SU-DHL-6 (cell line): ENCODE measurements around the gene MPRIP.

Source experiments
- H2AFZ ChIP-seq: fragments of 200-600 bp; sonication (generic); 2 replicates; pipeline ENCODE4 v1.6.1; 2014; ENCODE audit warnings: low read depth, mild to moderate bottlenecking, moderate library complexity, mixed read lengths, antibody characterized with exemption, low read length; ENCODE audit not compliant: severe bottlenecking
- H3F3A ChIP-seq: fragments of 200-600 bp; shearing (Covaris generic); 2 replicates; pipeline ENCODE4 v1.6.0; 2016; ENCODE audit warnings: antibody characterized with exemption, mild to moderate bottlenecking; ENCODE audit not compliant: insufficient read depth
- H3K27ac ChIP-seq: fragments of 200-600 bp; sonication (generic); 2 replicates; pipeline ENCODE4 v1.5.1; 2016; ENCODE audit warnings: low read depth, mild to moderate bottlenecking, low read length, moderate library complexity, mixed read lengths
- H3K27me3 ChIP-seq: fragments of 200-600 bp; sonication (generic), shearing (Covaris generic); 2 replicates; pipeline ENCODE4 v1.6.0; 2014; ENCODE audit warnings: mild to moderate bottlenecking, low read length
- H3K36me3 ChIP-seq: fragments of 200-600 bp; sonication (generic); 2 replicates; pipeline ENCODE4 v1.6.1; 2014; ENCODE audit warnings: mild to moderate bottlenecking, low read length, mixed read lengths
- H3K4me2 ChIP-seq: fragments of 300-600, 200-600 bp; shearing (Covaris generic), sonication (generic); 2 replicates; pipeline ENCODE4 v1.6.0; 2014; ENCODE audit warnings: low read length, low read depth, mild to moderate bottlenecking; ENCODE audit not compliant: poor library complexity, severe bottlenecking
- H3K4me3 ChIP-seq: fragments of 200-600 bp; sonication (generic); 2 replicates; pipeline ENCODE4 v1.5.1; 2014; ENCODE audit warnings: antibody characterized with exemption, low read length, mild to moderate bottlenecking, mixed read lengths; ENCODE audit not compliant: insufficient read depth, poor library complexity, severe bottlenecking
- H3K79me2 ChIP-seq: fragments of 200-600 bp; sonication (generic); 2 replicates; pipeline ENCODE4 v1.6.1; 2014; ENCODE audit warnings: mild to moderate bottlenecking, low read length, moderate library complexity; ENCODE audit not compliant: insufficient read depth
- H3K9ac ChIP-seq: fragments of 200-600 bp; sonication (generic); 2 replicates; pipeline ENCODE4 v1.7.0; 2014; ENCODE audit warnings: mild to moderate bottlenecking, low read length
- H3K9me2 ChIP-seq: fragments of 200-600 bp; sonication (generic); replicated peaks from 2 replicates; pipeline ENCODE4 v1.6.1; 2014; ENCODE audit warnings: low read length; ENCODE audit not compliant: insufficient read depth
- H3K9me3 ChIP-seq: fragments of 200-600 bp; sonication (generic); 2 replicates; pipeline ENCODE4 v1.6.1; 2014; ENCODE audit warnings: low read length, mixed read lengths; ENCODE audit not compliant: insufficient read depth
- H4K20me1 ChIP-seq: fragments of 200-600 bp; sonication (generic); 2 replicates; pipeline ENCODE4 v1.6.1; 2014; ENCODE audit warnings: low read depth, mild to moderate bottlenecking, antibody characterized with exemption, low read length, moderate library complexity, mixed read lengths
- EZH2phosphoT487 ChIP-seq: fragments of 200-600 bp; sonication (generic), shearing (Covaris generic); conservative IDR thresholded peaks from 2 replicates; pipeline ENCODE4 v1.6.1; 2018; ENCODE audit warnings: mild to moderate bottlenecking, antibody characterized with exemption, low read length, moderate library complexity, mixed read lengths
- TF ChIP-seq, protein P1 (sequence below): fragments of 200-600 bp; sonication (generic); IDR thresholded peaks from one replicate; pipeline ENCODE4 v1.5.1; 2017; ENCODE audit warnings: antibody characterized with exemption, mild to moderate bottlenecking, low read length, moderate library complexity; ENCODE audit not compliant: insufficient read depth, poor library complexity, severe bottlenecking

Gene MPRIP

GRCh38 chr17:17131839-17132238, 89.6 kb downstream of the MPRIP start:
- no peak overlapping the region for H3K9ac ChIP-seq
- H3K9me2 ChIP-seq = no peaks in the 10 kb centered on the region
- H3K4me2 ChIP-seq = no peak overlapping the region
- no peaks in the 10 kb centered on the region for H3K79me2 ChIP-seq
- H4K20me1 ChIP-seq = no peaks in the 10 kb centered on the region
- no peak overlapping the region for H3K4me3 ChIP-seq
- no peak overlapping the region for H3K27ac ChIP-seq
- H3K36me3 ChIP-seq = no peaks in the 10 kb centered on the region
- H3K9me3 ChIP-seq = no peaks in the 10 kb centered on the region
- no peaks in the 10 kb centered on the region for H3K27me3 ChIP-seq
- no peak overlapping the region for H2AFZ ChIP-seq
- H3F3A ChIP-seq = no peaks in the 10 kb centered on the region
- TF ChIP-seq, protein P1, sequence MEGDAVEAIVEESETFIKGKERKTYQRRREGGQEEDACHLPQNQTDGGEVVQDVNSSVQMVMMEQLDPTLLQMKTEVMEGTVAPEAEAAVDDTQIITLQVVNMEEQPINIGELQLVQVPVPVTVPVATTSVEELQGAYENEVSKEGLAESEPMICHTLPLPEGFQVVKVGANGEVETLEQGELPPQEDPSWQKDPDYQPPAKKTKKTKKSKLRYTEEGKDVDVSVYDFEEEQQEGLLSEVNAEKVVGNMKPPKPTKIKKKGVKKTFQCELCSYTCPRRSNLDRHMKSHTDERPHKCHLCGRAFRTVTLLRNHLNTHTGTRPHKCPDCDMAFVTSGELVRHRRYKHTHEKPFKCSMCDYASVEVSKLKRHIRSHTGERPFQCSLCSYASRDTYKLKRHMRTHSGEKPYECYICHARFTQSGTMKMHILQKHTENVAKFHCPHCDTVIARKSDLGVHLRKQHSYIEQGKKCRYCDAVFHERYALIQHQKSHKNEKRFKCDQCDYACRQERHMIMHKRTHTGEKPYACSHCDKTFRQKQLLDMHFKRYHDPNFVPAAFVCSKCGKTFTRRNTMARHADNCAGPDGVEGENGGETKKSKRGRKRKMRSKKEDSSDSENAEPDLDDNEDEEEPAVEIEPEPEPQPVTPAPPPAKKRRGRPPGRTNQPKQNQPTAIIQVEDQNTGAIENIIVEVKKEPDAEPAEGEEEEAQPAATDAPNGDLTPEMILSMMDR = no peak
- TF ChIP-seq EZH2phosphoT487 = no peak

DNA sequence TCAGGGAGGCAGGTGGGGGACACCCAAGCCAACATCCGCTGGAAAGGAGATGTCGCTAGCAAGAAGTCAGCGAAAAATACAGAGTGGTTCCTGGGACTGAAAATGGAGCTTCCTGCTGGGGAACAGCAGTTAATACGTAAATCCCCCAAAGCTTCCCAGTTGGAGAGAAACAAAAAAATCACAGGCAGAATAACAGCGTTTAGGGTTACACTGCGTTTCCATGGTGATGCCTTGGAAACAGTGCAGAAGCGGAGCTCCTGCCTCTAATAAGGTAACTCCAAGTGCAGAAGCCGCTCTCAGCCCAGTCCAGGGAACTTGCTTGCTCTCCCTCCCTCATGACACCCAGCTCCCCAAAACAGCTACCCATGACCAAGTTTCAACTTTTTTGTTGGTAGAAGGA, 90.5 kb downstream of the MPRIP start:
- no peaks in the 10 kb centered on the region for H3K27me3 ChIP-seq
- no peak overlapping the region for H3K4me3 ChIP-seq
- H3K36me3 ChIP-seq = no peaks in the 10 kb centered on the region
- no peaks in the 10 kb centered on the region for H3F3A ChIP-seq
- H3K9ac ChIP-seq = no peak overlapping the region
- no peak for TF ChIP-seq EZH2phosphoT487
- TF ChIP-seq, protein P1 = no peak
- H3K27ac ChIP-seq = no peak overlapping the region
- H3K4me2 ChIP-seq = no peak overlapping the region
- no peaks in the 10 kb centered on the region for H3K9me3 ChIP-seq
- no peaks in the 10 kb centered on the region for H3K9me2 ChIP-seq
- no peak overlapping the region for H2AFZ ChIP-seq
- H3K79me2 ChIP-seq = no peaks in the 10 kb centered on the region
- no peaks in the 10 kb centered on the region for H4K20me1 ChIP-seq

DNA sequence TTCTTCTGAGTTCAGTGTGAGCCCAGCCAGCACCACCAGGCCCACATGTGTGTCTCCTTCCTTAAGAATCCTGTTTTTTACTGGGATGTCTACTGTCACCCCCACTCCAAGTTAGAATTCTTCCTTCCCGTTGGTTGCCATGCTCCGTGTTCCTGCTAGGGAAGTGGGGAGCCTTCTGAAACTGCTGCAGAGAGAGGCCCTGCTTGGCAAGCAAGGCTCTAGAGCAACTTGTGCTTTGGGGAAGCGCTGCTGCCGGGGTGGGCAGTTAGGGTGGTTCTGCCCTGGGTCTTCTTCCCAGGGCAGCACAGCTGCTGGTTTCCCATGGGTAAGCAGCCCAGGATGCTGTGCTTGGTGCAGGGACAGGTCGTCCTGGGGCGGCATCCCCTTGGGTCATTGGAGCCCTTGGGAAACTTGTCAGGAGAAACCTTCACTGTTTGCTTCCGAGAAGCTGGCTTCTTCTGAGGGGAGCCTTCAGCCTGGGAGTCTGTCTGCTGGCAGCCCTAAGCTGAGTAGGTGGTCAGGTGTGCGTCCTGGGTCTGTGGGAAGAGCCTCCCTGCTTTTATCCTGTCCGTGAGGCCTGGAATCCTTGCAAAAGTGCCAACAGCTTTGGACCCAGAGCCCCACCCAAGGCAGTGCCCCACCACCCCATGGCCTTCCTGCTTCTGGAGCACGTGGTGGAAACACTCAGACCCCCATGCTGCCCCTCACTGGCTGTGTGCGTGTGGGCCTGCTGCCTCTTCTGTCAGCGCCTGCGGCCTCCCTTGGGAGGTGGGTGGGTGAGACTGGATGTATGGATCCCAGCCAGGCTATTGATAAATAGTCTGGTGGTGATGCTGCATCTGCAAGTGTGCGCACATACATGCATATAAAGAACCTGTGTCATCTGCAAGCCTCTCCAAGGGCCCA, 92.0 kb downstream of the MPRIP start:
- Histone ChIP-seq H3K36me3 (no peaks in the 10 kb centered on the region), H3K27ac (no peak overlapping the region), H3K27me3 (no peaks in the 10 kb centered on the region), H3K9me3 (no peaks in the 10 kb centered on the region), H3K9ac (no peak overlapping the region), H3K4me2 (no peak overlapping the region), H3K79me2 (no peaks in the 10 kb centered on the region), H3K9me2 (no peaks in the 10 kb centered on the region), H3F3A (no peaks in the 10 kb centered on the region), H3K4me3 (no peak overlapping the region), H4K20me1 (no peaks in the 10 kb centered on the region), H2AFZ (no peak overlapping the region)
- no peak for TF ChIP-seq EZH2phosphoT487
- TF ChIP-seq, protein P1 = no peak
